ENCODE results near the gene BSDC1. TPM values are rescaled to one million over a fixed set of nuclear protein-coding genes. Genes with fewer than 3 reads are reported as not detected.
"Not testable (repeated sequence)": the region's sequence is repeated elsewhere in the genome, so short reads cannot be mapped to it uniquely, and the experiment has no call there.

The BSDC1 gene, protein sequence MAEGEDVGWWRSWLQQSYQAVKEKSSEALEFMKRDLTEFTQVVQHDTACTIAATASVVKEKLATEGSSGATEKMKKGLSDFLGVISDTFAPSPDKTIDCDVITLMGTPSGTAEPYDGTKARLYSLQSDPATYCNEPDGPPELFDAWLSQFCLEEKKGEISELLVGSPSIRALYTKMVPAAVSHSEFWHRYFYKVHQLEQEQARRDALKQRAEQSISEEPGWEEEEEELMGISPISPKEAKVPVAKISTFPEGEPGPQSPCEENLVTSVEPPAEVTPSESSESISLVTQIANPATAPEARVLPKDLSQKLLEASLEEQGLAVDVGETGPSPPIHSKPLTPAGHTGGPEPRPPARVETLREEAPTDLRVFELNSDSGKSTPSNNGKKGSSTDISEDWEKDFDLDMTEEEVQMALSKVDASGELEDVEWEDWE
- 56.7 and 61.1 TPM in 2 replicates for total RNA-seq

DNA sequence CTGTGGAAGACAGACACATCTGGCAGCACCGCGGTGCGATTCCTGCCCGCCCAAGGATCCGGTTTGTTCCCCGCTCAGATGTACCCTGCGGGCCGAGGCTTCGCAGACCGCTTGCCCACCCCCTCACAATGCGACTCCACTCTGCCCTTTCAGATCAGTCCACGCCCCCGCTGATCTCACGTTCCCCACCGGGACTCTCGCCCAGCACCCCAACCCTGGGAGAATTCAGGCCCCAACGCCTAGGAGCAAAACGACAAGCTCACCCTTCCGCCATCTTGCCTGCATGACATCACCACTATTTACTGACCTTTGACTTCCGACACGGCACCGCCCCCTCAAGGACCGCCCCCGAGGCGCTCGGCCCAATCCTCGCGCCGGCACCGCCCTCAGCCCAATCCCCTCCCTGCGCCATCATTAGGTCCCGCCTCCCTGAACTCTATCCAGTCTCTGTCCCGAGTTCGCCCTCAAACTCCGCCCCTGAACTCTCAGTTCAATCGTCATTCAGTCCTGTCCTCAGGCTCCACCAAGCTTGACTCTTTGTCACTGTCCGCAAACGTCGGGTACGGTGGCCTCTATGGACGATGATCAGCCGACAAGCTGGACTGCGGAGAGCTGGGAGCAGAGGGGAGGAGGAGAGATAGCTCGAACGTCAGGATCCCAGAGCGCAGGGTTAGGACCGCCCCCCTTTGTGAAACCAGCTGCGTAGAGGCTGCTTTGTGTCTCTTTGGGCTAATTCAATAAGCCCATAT, at the start of gene BSDC1:
BSDC1 (minus strand) TSS at position 301 of the 749 bp plus-strand sequence; CDS start at position 274, 27 bp downstream.
- TF ChIP-seq, protein P1, sequence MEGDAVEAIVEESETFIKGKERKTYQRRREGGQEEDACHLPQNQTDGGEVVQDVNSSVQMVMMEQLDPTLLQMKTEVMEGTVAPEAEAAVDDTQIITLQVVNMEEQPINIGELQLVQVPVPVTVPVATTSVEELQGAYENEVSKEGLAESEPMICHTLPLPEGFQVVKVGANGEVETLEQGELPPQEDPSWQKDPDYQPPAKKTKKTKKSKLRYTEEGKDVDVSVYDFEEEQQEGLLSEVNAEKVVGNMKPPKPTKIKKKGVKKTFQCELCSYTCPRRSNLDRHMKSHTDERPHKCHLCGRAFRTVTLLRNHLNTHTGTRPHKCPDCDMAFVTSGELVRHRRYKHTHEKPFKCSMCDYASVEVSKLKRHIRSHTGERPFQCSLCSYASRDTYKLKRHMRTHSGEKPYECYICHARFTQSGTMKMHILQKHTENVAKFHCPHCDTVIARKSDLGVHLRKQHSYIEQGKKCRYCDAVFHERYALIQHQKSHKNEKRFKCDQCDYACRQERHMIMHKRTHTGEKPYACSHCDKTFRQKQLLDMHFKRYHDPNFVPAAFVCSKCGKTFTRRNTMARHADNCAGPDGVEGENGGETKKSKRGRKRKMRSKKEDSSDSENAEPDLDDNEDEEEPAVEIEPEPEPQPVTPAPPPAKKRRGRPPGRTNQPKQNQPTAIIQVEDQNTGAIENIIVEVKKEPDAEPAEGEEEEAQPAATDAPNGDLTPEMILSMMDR (conservative IDR thresholded peaks at IDR 0.05; ENCODE audit: low read depth, low read length): no peak
- peak; percentile 94 for DNase-seq (ENCODE audit: low read depth)
- peak within 1 kb of the TSS; percentile 98 for H3K4me3 ChIP-seq (ENCODE audit: low read depth, low read length)

DNA sequence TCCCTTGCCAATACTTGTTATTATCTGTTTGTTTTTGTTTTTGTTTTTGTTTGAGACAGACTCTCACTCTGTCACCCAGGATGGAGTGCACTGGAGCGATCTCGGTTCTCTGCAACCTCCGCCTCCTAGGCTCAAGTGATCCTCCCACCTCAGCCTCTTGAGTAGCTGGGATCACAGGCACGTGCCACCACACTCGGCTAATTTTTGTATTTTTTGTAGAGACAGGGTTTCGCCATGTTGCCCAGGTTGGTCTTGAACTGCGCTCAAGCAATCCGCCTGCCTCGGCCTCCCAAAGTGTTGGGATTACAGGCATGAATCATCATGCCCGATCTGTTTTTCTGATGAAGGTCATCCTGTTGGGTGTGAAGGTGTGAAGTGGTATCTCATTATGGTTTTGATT, 47.2 kb upstream of the BSDC1 start:
- DNase-seq (ENCODE audit: low read depth); H3K4me3 ChIP-seq (ENCODE audit: low read depth, low read length): not testable (repeated sequence)

DNA sequence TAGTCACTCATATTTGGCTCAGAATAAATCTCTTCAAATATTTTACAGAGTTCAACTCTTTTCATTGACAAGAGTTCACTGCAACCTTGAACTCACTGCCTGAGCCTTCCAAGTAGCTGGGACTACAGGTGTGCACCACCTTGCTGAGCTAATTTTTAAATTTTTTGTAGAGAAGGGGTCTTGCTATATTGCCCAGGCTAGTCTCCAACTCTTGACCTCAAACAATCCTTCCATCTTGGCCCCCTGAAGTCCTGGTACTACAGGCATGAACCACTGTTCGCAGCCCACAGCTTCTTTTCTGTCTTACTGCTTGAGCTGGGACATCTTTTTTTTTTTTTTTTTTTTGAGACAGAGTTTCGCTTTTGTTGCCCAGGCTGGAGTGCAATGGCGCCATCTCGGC, 44.5 kb upstream of the BSDC1 start:
- not testable (repeated sequence) for DNase-seq (ENCODE audit: low read depth); H3K4me3 ChIP-seq (ENCODE audit: low read depth, low read length)

DNA sequence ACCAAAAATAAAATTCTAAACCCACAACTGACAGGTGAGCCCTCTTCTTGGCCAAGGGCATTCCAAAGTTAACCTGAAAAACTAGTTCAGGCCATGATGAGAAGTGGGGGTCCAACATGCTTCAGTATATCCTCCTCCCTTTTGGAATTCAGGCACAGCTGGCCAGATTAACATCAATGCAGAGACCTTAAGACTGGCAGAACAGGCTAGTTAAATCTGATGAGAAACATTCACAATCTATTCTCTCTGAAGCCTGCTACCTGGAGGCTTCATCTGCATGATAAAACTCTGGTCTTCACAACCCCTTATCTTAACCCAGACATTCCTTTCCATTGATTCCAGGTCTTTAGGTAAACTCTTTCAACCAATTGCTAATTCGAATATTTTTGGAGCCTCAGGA, 43.9 kb upstream of the BSDC1 start:
- TF ChIP-seq, protein P1 (conservative IDR thresholded peaks at IDR 0.05; ENCODE audit: low read depth, low read length): no peak
- H3K4me3 ChIP-seq (ENCODE audit: low read depth, low read length): no peak overlapping the region
- no peak for DNase-seq (ENCODE audit: low read depth)

DNA sequence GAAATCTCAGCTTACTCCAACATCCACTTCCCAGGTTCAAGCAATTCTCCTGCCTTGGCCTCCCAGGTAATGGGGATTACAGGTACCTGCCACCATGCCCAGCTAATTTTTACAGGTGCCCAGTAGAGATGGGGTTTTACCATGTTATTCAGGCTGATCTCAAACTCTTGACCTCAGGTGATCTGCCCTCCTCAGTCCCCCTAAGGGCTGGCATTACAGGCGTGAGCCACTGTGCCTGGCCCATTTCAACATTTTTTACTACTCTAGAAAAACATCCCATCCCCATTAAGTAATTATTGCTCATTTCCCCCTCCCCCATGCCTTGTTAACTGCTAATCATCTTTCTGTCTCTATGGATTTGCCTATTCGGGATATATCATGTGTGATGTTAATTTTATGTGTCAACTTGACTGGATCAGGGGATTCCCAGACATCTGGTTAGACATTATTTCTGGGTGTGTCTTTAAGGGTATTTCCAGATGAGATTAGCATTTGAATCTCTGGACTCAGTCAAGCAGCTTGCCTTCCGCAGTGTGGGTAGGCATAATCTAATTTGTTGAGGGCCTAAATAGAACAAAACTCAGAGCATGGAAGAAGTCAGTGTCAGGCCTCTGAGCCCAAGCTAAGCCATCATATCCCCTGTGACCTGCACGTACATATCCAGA, 37.6 kb upstream of the BSDC1 start:
- TF ChIP-seq, protein P1 (conservative IDR thresholded peaks at IDR 0.05; ENCODE audit: low read depth, low read length): no peak
- no peak overlapping the region for H3K4me3 ChIP-seq (ENCODE audit: low read depth, low read length)
- no peak for DNase-seq (ENCODE audit: low read depth)

DNA sequence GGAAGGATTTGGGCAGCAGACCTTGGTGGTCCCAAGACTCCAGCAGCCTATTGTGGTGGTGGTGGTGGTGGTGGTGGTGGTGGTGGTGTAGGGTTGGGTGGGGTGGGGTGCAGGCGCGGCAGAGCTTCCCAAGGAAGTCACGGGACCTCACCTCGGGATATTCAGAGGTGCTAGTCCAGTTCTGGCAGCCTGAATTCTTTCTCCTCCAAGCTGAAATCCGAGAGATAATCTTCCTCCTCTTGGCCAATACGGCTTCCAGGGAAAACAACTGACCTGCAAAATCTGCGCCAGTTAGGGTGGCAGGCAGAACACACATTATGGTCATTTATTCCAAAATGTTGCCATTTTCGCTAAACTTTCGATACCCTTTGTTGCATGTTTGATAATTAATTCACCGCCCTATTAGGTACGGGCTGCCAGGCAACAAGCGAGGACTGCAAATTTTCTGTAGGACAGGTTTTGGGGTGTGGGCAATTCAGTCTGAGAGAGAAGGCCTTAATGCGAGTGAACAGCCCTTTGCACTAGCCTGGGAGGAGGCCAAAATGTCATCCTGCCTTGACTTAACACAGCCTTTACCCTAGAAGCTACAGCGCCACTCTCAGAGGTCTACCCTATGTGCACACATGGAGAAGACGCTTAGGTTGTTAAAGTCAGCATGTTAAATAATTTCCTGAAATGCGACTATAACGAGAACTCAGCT, 33.2 kb upstream of the BSDC1 start:
- TF ChIP-seq, protein P1 (conservative IDR thresholded peaks at IDR 0.05; ENCODE audit: low read depth, low read length): no peak
- DNase-seq (ENCODE audit: low read depth): no peak
- no peak overlapping the region for H3K4me3 ChIP-seq (ENCODE audit: low read depth, low read length)

DNA sequence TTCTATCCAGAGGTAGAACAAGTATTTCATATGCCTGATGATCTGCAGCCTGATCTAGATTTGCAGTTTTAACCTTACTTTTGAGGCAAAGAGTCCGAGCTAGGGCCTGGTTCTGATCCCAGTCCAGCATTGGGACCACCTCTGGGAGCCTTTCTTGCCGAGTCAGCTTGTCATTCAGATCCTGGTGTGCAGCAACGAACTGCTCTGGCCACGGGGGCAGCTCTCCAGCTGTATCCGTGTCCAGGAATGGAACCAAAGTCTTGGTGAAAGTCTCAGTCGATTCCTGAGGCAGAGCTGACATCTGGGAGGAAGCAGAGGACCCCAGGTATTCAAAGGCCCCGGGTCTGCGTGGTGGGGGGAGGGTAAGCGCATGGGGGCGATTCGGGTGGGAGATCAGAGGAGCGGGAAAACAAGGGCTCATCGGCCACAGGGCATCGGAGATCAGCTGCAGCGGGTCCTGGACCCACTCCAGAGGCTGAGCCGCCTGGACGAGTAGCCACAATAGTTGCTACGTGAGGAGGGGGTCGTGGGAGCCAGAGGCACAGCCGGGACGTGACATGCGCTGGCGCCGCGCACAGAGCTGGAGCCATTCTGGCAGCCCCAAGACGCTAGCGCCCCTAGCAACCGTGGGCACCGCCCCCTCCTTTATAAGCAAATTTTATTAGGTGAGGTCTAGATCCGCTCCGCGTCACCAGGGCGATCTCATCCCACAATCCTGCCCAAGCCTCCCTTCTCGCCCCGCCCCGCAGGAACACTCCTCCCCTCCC, 32.4 kb upstream of the BSDC1 start:
- peak overlapping the region; percentile 40 for H3K4me3 ChIP-seq (ENCODE audit: low read depth, low read length)
- TF ChIP-seq, protein P1 (conservative IDR thresholded peaks at IDR 0.05; ENCODE audit: low read depth, low read length): no peak
- no peak for DNase-seq (ENCODE audit: low read depth)

All from epithelial cell of proximal tubule (primary cell).